H9 (cell line): Measurements from ENCODE around the gene ATOH7. TPM values are rescaled to one million over a fixed set of nuclear protein-coding genes. Genes with fewer than 3 reads are reported as not detected.

ENCODE experiments used
- DNase-seq: peaks from one replicate; pipeline ENCODE4 v3.0.0-alpha.2; 2017
- H2AFZ ChIP-seq: one replicate; pipeline ENCODE4 v1.6.1; 2013; ENCODE audit warnings: mild to moderate bottlenecking, low read length, control low read depth, moderate library complexity
- H2AK5ac ChIP-seq: 2 replicates; pipeline ENCODE4 v1.6.1; 2013; ENCODE audit warnings: low read length, control low read depth, mixed read lengths; ENCODE audit not compliant: insufficient read length
- H2BK120ac ChIP-seq: one replicate; pipeline ENCODE4 v1.6.1; 2013; ENCODE audit warnings: low read depth, mild to moderate bottlenecking, low read length, control low read depth, inconsistent platforms; ENCODE audit not compliant: poor library complexity, severe bottlenecking
- H2BK12ac ChIP-seq: 2 replicates; pipeline ENCODE4 v1.6.1; 2013; ENCODE audit warnings: low read length, control low read depth, mixed read lengths, low read depth; ENCODE audit not compliant: insufficient read length
- H2BK15ac ChIP-seq: 2 replicates; pipeline ENCODE4 v1.6.1; 2013; ENCODE audit warnings: low read depth, low read length, control low read depth
- H2BK20ac ChIP-seq: one replicate; pipeline ENCODE4 v1.6.1; 2013; ENCODE audit warnings: low read depth, mild to moderate bottlenecking, low read length, control low read depth, inconsistent platforms; ENCODE audit not compliant: poor library complexity, severe bottlenecking
- H2BK5ac ChIP-seq: 2 replicates; pipeline ENCODE4 v1.6.1; 2013; ENCODE audit warnings: low read length, control low read depth, mixed read lengths; ENCODE audit not compliant: insufficient read length
- H3K14ac ChIP-seq: 2 replicates; pipeline ENCODE4 v1.6.1; 2013; ENCODE audit warnings: low read length, control low read depth; ENCODE audit not compliant: insufficient read depth
- H3K18ac ChIP-seq: 2 replicates; pipeline ENCODE4 v1.6.1; 2013; ENCODE audit warnings: low read depth, mild to moderate bottlenecking, mixed read lengths, low read length, control low read depth; ENCODE audit not compliant: insufficient read length
- H3K23ac ChIP-seq: 2 replicates; pipeline ENCODE4 v1.6.1; 2013; ENCODE audit warnings: low read length, control low read depth, mixed read lengths, low read depth; ENCODE audit not compliant: insufficient read length
- H3K23me2 ChIP-seq: 2 replicates; pipeline ENCODE4 v1.6.1; 2013; ENCODE audit warnings: low read depth, mild to moderate bottlenecking, mixed read lengths, low read length, control low read depth; ENCODE audit not compliant: insufficient read length, poor library complexity, severe bottlenecking
- H3K27ac ChIP-seq: 2 replicates; pipeline ENCODE4 v1.5.1; 2013; ENCODE audit warnings: low read length, control low read depth, mixed read lengths, low read depth; ENCODE audit not compliant: insufficient read length
- H3K27me3 ChIP-seq: 2 replicates; pipeline ENCODE4 v1.6.1; 2013; ENCODE audit warnings: low read length, control low read depth, inconsistent platforms; ENCODE audit not compliant: insufficient read depth
- H3K4ac ChIP-seq: 2 replicates; pipeline ENCODE4 v1.6.1; 2013; ENCODE audit warnings: low read depth, mild to moderate bottlenecking, control low read depth, inconsistent platforms, low read length, moderate library complexity
- H3K4me1 ChIP-seq: 2 replicates; pipeline ENCODE4 v1.6.1; 2013; ENCODE audit warnings: low read length, control low read depth, inconsistent platforms; ENCODE audit not compliant: insufficient read depth
- H3K4me2 ChIP-seq: 2 replicates; pipeline ENCODE4 v1.6.1; 2013; ENCODE audit warnings: low read length, control low read depth, mixed read lengths; ENCODE audit not compliant: insufficient read length, insufficient read depth
- H3K56ac ChIP-seq: 2 replicates; pipeline ENCODE4 v1.6.1; 2013; ENCODE audit warnings: low read depth, mild to moderate bottlenecking, mixed read lengths, low read length, control low read depth; ENCODE audit not compliant: insufficient read length
- H3K79me1 ChIP-seq: 2 replicates; pipeline ENCODE4 v1.6.1; 2013; ENCODE audit warnings: low read depth, mild to moderate bottlenecking, moderate library complexity, low read length, control low read depth, inconsistent platforms; ENCODE audit not compliant: insufficient read depth, poor library complexity, severe bottlenecking
- H3K79me2 ChIP-seq: 2 replicates; pipeline ENCODE4 v1.6.1; 2013; ENCODE audit warnings: low read length, control low read depth, inconsistent platforms; ENCODE audit not compliant: insufficient read depth
- H3K9ac ChIP-seq: 2 replicates; pipeline ENCODE4 v1.6.1; 2013; ENCODE audit warnings: low read length, control low read depth, mixed read lengths; ENCODE audit not compliant: insufficient read length; ENCODE audit errors: extremely low read depth
- H3K9me3 ChIP-seq: one replicate; pipeline ENCODE4 v1.6.1; 2013; ENCODE audit warnings: low read depth, low read length, inconsistent platforms; ENCODE audit not compliant: control insufficient read depth
- H3T11ph ChIP-seq: one replicate; pipeline ENCODE4 v1.6.1; 2013; ENCODE audit warnings: mild to moderate bottlenecking, low read length, control low read depth, inconsistent platforms
- H4K20me1 ChIP-seq: one replicate; pipeline ENCODE4 v1.6.1; 2013; ENCODE audit not compliant: control insufficient read depth, insufficient read length, insufficient read depth
- H4K5ac ChIP-seq: 2 replicates; pipeline ENCODE4 v1.6.1; 2013; ENCODE audit warnings: low read depth, mild to moderate bottlenecking, mixed read lengths, low read length, control low read depth; ENCODE audit not compliant: insufficient read length
- H4K8ac ChIP-seq: replicated peaks from 2 replicates; pipeline ENCODE4 v1.6.1; 2013; ENCODE audit warnings: low read length, control low read depth, mixed read lengths, low read depth; ENCODE audit not compliant: insufficient read length
- H4K91ac ChIP-seq: 2 replicates; pipeline ENCODE4 v1.6.1; 2013; ENCODE audit warnings: low read depth, mild to moderate bottlenecking, moderate library complexity, mixed read lengths, low read length, control low read depth; ENCODE audit not compliant: insufficient read length
- H3K27ac Mint-ChIP-seq, 3 experiments: 2 replicates in 2 of 3; 3 replicates in 1 of 3; pipeline ENCODE4 v1.8.0; 2020 to 2021; ENCODE audit warnings: mixed read lengths in 3 of 3, mild to moderate bottlenecking in 1 of 3, moderate library complexity in 1 of 3
- H3K27me3 Mint-ChIP-seq: 2 replicates; pipeline ENCODE4 v1.8.0; 2021; ENCODE audit warnings: low read depth, mild to moderate bottlenecking, moderate library complexity, mixed read lengths
- H3K36me3 Mint-ChIP-seq, 3 experiments: 2 replicates in 2 of 3; 3 replicates in 1 of 3; pipeline ENCODE4 v1.8.0; 2020 to 2021; ENCODE audit warnings: low read depth in 3 of 3, mixed read lengths in 3 of 3; ENCODE audit not compliant: insufficient read depth in 1 of 3
- H3K4me1 Mint-ChIP-seq, 2 experiments: 2 replicates each; pipeline ENCODE4 v1.8.0; 2020; ENCODE audit warnings: mixed read lengths in 2 of 2
- H3K4me3 Mint-ChIP-seq, 2 experiments: 2 replicates in 1 of 2; 3 replicates in 1 of 2; pipeline ENCODE4 v1.8.0; 2020 to 2021; ENCODE audit warnings: mild to moderate bottlenecking in 2 of 2, mixed read lengths in 2 of 2, moderate library complexity in 1 of 2
- H3K9me3 Mint-ChIP-seq, 2 experiments: 2 replicates in 1 of 2; 3 replicates in 1 of 2; pipeline ENCODE4 v1.8.0; 2020; ENCODE audit warnings: mild to moderate bottlenecking in 2 of 2, mixed read lengths in 2 of 2, moderate library complexity in 1 of 2
- WGBS: extraction: QIAGEN DNeasy Blood & Tissue Kit; methylation state at CpG from one replicate; pipeline ENCODE4 v1.1.7; 2013; ENCODE audit warnings: missing lambda C conversion rate, low lambda C conversion rate, mixed read lengths; ENCODE audit not compliant: insufficient read length; ENCODE audit errors: extremely low coverage; 5-methylcytosine and 5-hydroxymethylcytosine counted together
- total RNA-seq: library from RNA; stranded (reverse); gene quantifications from 2 replicates; pipeline ENCODE4 v1.2.1, GENCODE V29; 2021
- TF ChIP-seq, protein P1 (sequence below): fragments of 200-600 bp; sonication (generic); conservative IDR thresholded peaks from 3 replicates; pipeline ENCODE4 v1.8.0; 2021; ENCODE audit warnings: antibody characterized with exemption, mild to moderate bottlenecking

The ATOH7 gene
- total RNA-seq, 1 experiment from 2014 or later = 0.20 TPM

DNA sequence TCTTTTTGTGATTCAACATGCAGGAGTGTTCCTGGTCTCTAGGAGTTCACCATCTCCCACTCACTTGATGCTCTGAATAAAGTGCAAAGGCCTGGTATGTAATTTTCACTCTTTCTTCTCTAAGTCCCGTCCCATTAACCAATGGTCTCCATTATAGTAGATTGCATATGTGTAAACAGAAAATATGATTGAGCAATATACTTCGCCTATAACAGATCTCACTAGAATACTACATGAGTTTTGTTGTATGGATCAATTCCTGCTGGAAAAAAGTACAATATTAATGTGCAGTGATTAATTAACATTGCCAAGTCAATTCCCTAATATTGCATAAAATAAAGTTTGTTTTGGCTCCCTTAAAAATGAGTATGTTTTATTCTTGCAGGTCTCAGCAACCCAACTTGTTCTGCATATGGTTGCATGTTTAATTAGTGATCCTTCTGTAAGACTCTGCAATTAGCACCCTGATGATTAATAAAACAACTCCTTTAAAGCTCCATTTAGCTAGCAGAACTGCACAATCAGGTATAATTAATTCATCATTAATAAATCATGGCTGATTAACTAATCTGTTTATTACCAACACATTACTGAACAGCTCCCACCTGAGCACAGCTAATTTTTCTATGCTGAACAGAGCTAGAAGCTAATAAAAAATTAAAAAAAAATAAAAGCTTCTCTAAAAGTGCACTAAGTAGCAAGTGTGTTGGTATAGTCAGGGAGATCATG, 37.8 kb upstream of the ATOH7 start:
- no CpG with 5 or more reads among the region's 2 CpGs for WGBS
- Histone ChIP-seq H3K4me1 (peaks cover 2% of the 10 kb centered on the region; the same call in 1 of the 2 replicates), H4K8ac (no peak overlapping the region), H2BK120ac (no peak overlapping the region), H3K23me2 (no peaks in the 10 kb centered on the region), H3T11ph (no peak overlapping the region), H3K9ac (no peak overlapping the region), H3K27me3 (no peaks in the 10 kb centered on the region), H3K4ac (no peak overlapping the region), H4K91ac (no peak overlapping the region), H3K79me1 (no peaks in the 10 kb centered on the region), H3K56ac (no peak overlapping the region), H2BK20ac (no peak overlapping the region), H2AK5ac (no peak overlapping the region), H3K18ac (no peak overlapping the region), H4K5ac (no peak overlapping the region), H3K4me2 (no peak overlapping the region), H2AFZ (no peak overlapping the region), H3K27ac (no peak overlapping the region), H2BK15ac (no peak overlapping the region), H2BK12ac (no peak overlapping the region), H3K9me3 (no peaks in the 10 kb centered on the region), H3K79me2 (no peaks in the 10 kb centered on the region), H2BK5ac (no peak overlapping the region), H4K20me1 (no peaks in the 10 kb centered on the region), H3K23ac (no peak overlapping the region), H3K14ac (no peak overlapping the region)
- Mint-ChIP-seq H3K9me3 (peaks cover 11% of the 10 kb centered on the region in 2 experiments), H3K27ac (no peak overlapping the region), H3K4me1 (peaks cover 10 to 12% of the 10 kb centered on the region in 2 experiments), H3K27me3 (peaks cover 25% of the 10 kb centered on the region), H3K4me3 (no peak overlapping the region), H3K36me3 (peaks cover 0 to 2% (median under 1%) of the 10 kb centered on the region in 3 experiments; a peak in 1 of 7 replicates)
- no peak for DNase-seq
- TF ChIP-seq, protein P1, sequence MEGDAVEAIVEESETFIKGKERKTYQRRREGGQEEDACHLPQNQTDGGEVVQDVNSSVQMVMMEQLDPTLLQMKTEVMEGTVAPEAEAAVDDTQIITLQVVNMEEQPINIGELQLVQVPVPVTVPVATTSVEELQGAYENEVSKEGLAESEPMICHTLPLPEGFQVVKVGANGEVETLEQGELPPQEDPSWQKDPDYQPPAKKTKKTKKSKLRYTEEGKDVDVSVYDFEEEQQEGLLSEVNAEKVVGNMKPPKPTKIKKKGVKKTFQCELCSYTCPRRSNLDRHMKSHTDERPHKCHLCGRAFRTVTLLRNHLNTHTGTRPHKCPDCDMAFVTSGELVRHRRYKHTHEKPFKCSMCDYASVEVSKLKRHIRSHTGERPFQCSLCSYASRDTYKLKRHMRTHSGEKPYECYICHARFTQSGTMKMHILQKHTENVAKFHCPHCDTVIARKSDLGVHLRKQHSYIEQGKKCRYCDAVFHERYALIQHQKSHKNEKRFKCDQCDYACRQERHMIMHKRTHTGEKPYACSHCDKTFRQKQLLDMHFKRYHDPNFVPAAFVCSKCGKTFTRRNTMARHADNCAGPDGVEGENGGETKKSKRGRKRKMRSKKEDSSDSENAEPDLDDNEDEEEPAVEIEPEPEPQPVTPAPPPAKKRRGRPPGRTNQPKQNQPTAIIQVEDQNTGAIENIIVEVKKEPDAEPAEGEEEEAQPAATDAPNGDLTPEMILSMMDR = no peak
